Gastrocnemius medialis (tissue), 4 donors: ENCODE data around the gene UBE4A. TPM values are rescaled to one million over a fixed set of nuclear protein-coding genes. Genes with fewer than 3 reads are reported as not detected.
A peak's percentile ranks its signal among the peaks of the same experiment; 100 is the strongest.

Experiments
- ATAC-seq, 2 donors: fragments of 150-250 bp; one replicate each; pipeline ENCODE4 v1.9.1; 2016
- DNase-seq, 2 donors: peaks; one replicate each; pipeline ENCODE4 v3.0.0-alpha.2; 2019
- H3K27ac ChIP-seq, 4 donors: fragments of 200-600 bp; sonication (generic); 1 replicate in 1 of 4; 2 replicates in 3 of 4; pipeline ENCODE4 v1.5.1; 2016 to 2018; ENCODE audit warnings: mild to moderate bottlenecking in 2 of 4, moderate library complexity in 1 of 4
- H3K27me3 ChIP-seq, 3 donors: fragments of 200-600 bp; sonication (generic) in 2 of 3; 1 replicate in 1 of 3; 2 replicates in 2 of 3; pipeline versions ENCODE4 v1.5.1 to v1.6.0; 2016 to 2019; ENCODE audit warnings: mild to moderate bottlenecking in 1 of 3, moderate library complexity in 1 of 3
- H3K36me3 ChIP-seq, 2 donors: fragments of 200-600 bp; sonication (generic) in 1 of 2; one replicate each; pipeline ENCODE4 v1.5.1; 2017 to 2018
- H3K4me1 ChIP-seq, 2 donors: fragments of 200-600 bp; sonication (generic) in 1 of 2; one replicate each; pipeline ENCODE4 v1.5.1; 2016 to 2017; ENCODE audit warnings: mild to moderate bottlenecking in 2 of 2
- H3K4me3 ChIP-seq, 4 donors: fragments of 200-600 bp; sonication (generic) in 3 of 4; 1 replicate in 1 of 4; 2 replicates in 3 of 4; pipeline ENCODE4 v1.5.1; 2016 to 2019; ENCODE audit warnings: mild to moderate bottlenecking in 2 of 4
- H3K9me3 ChIP-seq, 3 donors: fragments of 200-600 bp; sonication (generic) in 2 of 3; 1 replicate in 1 of 3; 2 replicates in 2 of 3; pipeline ENCODE4 v1.5.1; 2016 to 2019
- POLR2A ChIP-seq, 2 donors: fragments of 450-650 bp; IDR thresholded peaks; one replicate each; pipeline ENCODE4 v1.6.1; 2017; ENCODE audit warnings: antibody characterized with exemption in 2 of 2, mild to moderate bottlenecking in 2 of 2, moderate library complexity in 2 of 2
- in situ Hi-C, 4 donors: fragments of 200-750 bp; cut with MboI; loops; one replicate each; pipeline versions ENCODE4 v1.15.0 to v1.8.0; 2017; ENCODE audit warnings: low sequenced_read_pairs in 4 of 4
- intact Hi-C: fragments of 100-400 bp; cut with DNase I; formaldehyde crosslinking; loops from one replicate; pipeline ENCODE4 v1.15.1; 2023; ENCODE audit warnings: low total_unique reads
- total RNA-seq, 4 donors: library from RNA; depleted of rRNA; stranded (reverse); fragments of >200 nt; gene quantifications; one replicate each; pipeline versions ENCODE4 v1.1.0 to v1.2.3, GENCODE V29; 2016
- TF ChIP-seq, protein P1 (sequence below), 5 experiments: fragments of 450-650 bp in 3 of 5; fragments of 200-600 bp in 2 of 5; sonication (generic) in 2 of 5; IDR thresholded peaks in 4 of 5; conservative IDR thresholded peaks in 1 of 5; 1 replicate in 4 of 5; 2 replicates in 1 of 5; pipeline ENCODE4 v1.5.1; 2016 to 2019; ENCODE audit warnings: antibody characterized with exemption in 5 of 5, mild to moderate bottlenecking in 3 of 5, moderate library complexity in 3 of 5

Gene UBE4A
- total RNA-seq, 4 donors from 2014 or later, result 36.6 to 73.9 (median 41.7) TPM

GRCh38 chr11:118406599-118407166 is 47.3 kb downstream of the UBE4A start:
- H3K9me3 ChIP-seq, result no peaks in the 10 kb centered on the region
- H3K36me3 ChIP-seq, result peaks cover 0 to 34% of the 10 kb centered on the region in 2 donors
- H3K27ac ChIP-seq, result no peak overlapping the region
- ATAC-seq (no peak), DNase-seq (no peak)
- intact Hi-C loops, result no loop called here
- no peaks in the 10 kb centered on the region for H3K27me3 ChIP-seq
- TF ChIP-seq, protein P1, sequence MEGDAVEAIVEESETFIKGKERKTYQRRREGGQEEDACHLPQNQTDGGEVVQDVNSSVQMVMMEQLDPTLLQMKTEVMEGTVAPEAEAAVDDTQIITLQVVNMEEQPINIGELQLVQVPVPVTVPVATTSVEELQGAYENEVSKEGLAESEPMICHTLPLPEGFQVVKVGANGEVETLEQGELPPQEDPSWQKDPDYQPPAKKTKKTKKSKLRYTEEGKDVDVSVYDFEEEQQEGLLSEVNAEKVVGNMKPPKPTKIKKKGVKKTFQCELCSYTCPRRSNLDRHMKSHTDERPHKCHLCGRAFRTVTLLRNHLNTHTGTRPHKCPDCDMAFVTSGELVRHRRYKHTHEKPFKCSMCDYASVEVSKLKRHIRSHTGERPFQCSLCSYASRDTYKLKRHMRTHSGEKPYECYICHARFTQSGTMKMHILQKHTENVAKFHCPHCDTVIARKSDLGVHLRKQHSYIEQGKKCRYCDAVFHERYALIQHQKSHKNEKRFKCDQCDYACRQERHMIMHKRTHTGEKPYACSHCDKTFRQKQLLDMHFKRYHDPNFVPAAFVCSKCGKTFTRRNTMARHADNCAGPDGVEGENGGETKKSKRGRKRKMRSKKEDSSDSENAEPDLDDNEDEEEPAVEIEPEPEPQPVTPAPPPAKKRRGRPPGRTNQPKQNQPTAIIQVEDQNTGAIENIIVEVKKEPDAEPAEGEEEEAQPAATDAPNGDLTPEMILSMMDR (IDR thresholded peaks at IDR 0.05 in 4 of 5, conservative IDR thresholded peaks at IDR 0.05 in 1 of 5), result no peak
- no peak for TF ChIP-seq POLR2A (IDR thresholded peaks at IDR 0.05)
- H3K4me3 ChIP-seq, result no peak overlapping the region
- in situ Hi-C loops, result no loop called here
- peaks cover 33 to 41% of the 10 kb centered on the region in 2 donors for H3K4me1 ChIP-seq

DNA sequence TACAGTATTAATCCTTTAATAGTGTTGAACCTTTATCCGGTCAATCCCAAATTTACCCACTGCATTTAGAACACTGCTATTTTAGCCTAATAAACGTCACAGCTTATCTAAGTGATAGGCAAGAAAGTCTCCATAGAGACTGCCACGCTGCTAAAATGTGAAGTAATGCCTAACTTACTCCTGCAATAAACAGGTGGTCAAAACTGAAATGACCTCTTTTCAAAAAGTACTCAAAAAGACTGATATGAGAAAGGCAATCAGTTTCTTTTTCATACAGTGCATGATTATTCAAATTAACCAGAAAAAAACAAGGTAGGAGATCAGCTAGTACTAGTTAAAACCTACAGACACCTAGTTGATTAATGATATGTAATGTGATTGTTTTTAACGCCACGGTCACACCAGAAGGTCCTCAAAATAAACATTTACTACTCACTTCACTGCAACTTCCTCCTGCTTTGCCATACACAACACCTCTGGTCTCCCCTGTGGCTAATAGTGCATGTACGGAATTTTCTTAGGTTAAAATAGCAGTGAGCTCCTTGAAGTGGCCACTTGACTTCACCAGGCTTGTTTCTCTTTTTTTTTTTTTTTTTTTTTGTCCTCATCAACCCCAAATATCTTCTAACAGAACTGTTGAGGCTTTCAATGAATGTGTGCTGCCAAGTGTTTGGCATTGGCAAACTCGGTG is 50.8 kb downstream of the UBE4A start:
- Histone ChIP-seq H3K4me3 (no peak overlapping the region), H3K9me3 (no peaks in the 10 kb centered on the region), H3K36me3 (peaks cover 0 to 48% of the 10 kb centered on the region in 2 donors), H3K27ac (no peak overlapping the region), H3K4me1 (peaks cover 3 to 17% of the 10 kb centered on the region in 2 donors), H3K27me3 (no peaks in the 10 kb centered on the region)
- in situ Hi-C loops, result no loop called here
- DNase-seq, result no peak
- ATAC-seq, result no peak
- TF ChIP-seq POLR2A (IDR thresholded peaks at IDR 0.05), result no peak
- TF ChIP-seq, protein P1 (IDR thresholded peaks at IDR 0.05 in 4 of 5, conservative IDR thresholded peaks at IDR 0.05 in 1 of 5), result no peak
- intact Hi-C loops, result no loop called here

GRCh38 chr11:118411530-118411929 is 52.1 kb downstream of the UBE4A start:
- Histone ChIP-seq H3K36me3 (peaks cover 0 to 42% of the 10 kb centered on the region in 2 donors), H3K27me3 (no peaks in the 10 kb centered on the region), H3K27ac (peak overlapping the region in 1 of 4 donors; percentile 22), H3K4me3 (no peak overlapping the region), H3K9me3 (no peaks in the 10 kb centered on the region), H3K4me1 (peaks cover 0 to 4% of the 10 kb centered on the region in 2 donors)
- intact Hi-C loops, result no loop called here
- in situ Hi-C loops, result no loop called here
- TF ChIP-seq, protein P1 (IDR thresholded peaks at IDR 0.05 in 4 of 5, conservative IDR thresholded peaks at IDR 0.05 in 1 of 5), result no peak
- TF ChIP-seq POLR2A (IDR thresholded peaks at IDR 0.05), result no peak
- ATAC-seq, result no peak
- DNase-seq, result no peak

- H3K36me3 ChIP-seq, result peaks cover 0 to 28% of the 10 kb centered on the region in 2 donors
- H3K27me3 ChIP-seq, result no peaks in the 10 kb centered on the region
- H3K4me1 ChIP-seq, result no peaks in the 10 kb centered on the region
- ATAC-seq (no peak), DNase-seq (no peak)
- no peak overlapping the region for H3K27ac ChIP-seq
- TF ChIP-seq, protein P1 (IDR thresholded peaks at IDR 0.05 in 4 of 5, conservative IDR thresholded peaks at IDR 0.05 in 1 of 5), result no peak
- TF ChIP-seq POLR2A (IDR thresholded peaks at IDR 0.05), result no peak
- H3K9me3 ChIP-seq, result no peaks in the 10 kb centered on the region
- in situ Hi-C loops, result no loop called here
- H3K4me3 ChIP-seq, result no peak overlapping the region
- intact Hi-C loops, result no loop called here
These were observed 53.5 kb downstream of the UBE4A start for GRCh38 chr11:118412921-118413320.
